IPS-20b (cell line): Measurements from ENCODE around the gene TRABD2A.
"Not testable (repeated sequence)": the region's sequence is repeated elsewhere in the genome, so short reads cannot be mapped to it uniquely, and the experiment has no call there.

Source experiments
- H3K27ac ChIP-seq: one replicate; pipeline ENCODE4 v1.5.1; 2013; ENCODE audit warnings: low read length
- H3K27me3 ChIP-seq: 2 replicates; pipeline ENCODE4 v1.6.1; 2013; ENCODE audit warnings: mild to moderate bottlenecking, low read length, inconsistent platforms; ENCODE audit not compliant: insufficient read depth
- H3K36me3 ChIP-seq: 2 replicates; pipeline ENCODE4 v1.6.1; 2013; ENCODE audit warnings: low read depth, mild to moderate bottlenecking, inconsistent platforms, low read length, moderate library complexity; ENCODE audit not compliant: insufficient read depth
- H3K4me1 ChIP-seq: 2 replicates; pipeline ENCODE4 v1.6.1; 2013; ENCODE audit warnings: mild to moderate bottlenecking, control low read depth, inconsistent platforms, low read length, moderate library complexity; ENCODE audit not compliant: insufficient read depth
- H3K4me3 ChIP-seq: 2 replicates; pipeline ENCODE4 v1.5.1; 2013; ENCODE audit warnings: mild to moderate bottlenecking, low read length, inconsistent platforms
- H3K9ac ChIP-seq: 2 replicates; pipeline ENCODE4 v1.6.1; 2013; ENCODE audit warnings: low read depth, mild to moderate bottlenecking, inconsistent platforms, low read length, moderate library complexity
- H3K9me3 ChIP-seq: 2 replicates; pipeline ENCODE4 v1.6.1; 2013; ENCODE audit warnings: mild to moderate bottlenecking, low read depth, low read length, inconsistent platforms; ENCODE audit not compliant: insufficient read depth

Gene TRABD2A

GRCh38 chr2:84885111-84885510 is 4.2 kb upstream of the TRABD2A start:
- H3K27ac ChIP-seq = no peak overlapping the region
- H3K4me1 ChIP-seq = peaks cover 3% of the 10 kb centered on the region; the same call in 1 of the 2 replicates
- H3K9me3 ChIP-seq = no peaks in the 10 kb centered on the region
- H3K9ac ChIP-seq = no peak overlapping the region
- H3K4me3 ChIP-seq = no peak overlapping the region
- peaks cover 51% of the 10 kb centered on the region for H3K27me3 ChIP-seq
- H3K36me3 ChIP-seq = no peaks in the 10 kb centered on the region

- peaks cover 58% of the 10 kb centered on the region for H3K27me3 ChIP-seq
- no peak overlapping the region for H3K9ac ChIP-seq
- H3K9me3 ChIP-seq = no peaks in the 10 kb centered on the region
These were observed 3.6 kb upstream of the TRABD2A start for GRCh38 chr2:84884449-84884848.

GRCh38 chr2:84882775-84883550 is 2.1 kb upstream of the TRABD2A start:
- Histone ChIP-seq H3K4me3 (no peak overlapping the region), H3K36me3 (no peaks in the 10 kb centered on the region), H3K4me1 (peaks cover 3% of the 10 kb centered on the region; the same call in 1 of the 2 replicates), H3K9ac (no peak overlapping the region), H3K27me3 (peaks cover 73% of the 10 kb centered on the region), H3K27ac (no peak overlapping the region), H3K9me3 (no peaks in the 10 kb centered on the region)

More at GRCh38 chr2:84884449-84884848, 3.6 kb upstream of the TRABD2A start:
- H3K4me1 ChIP-seq = peaks cover 3% of the 10 kb centered on the region; the same call in 1 of the 2 replicates
- no peaks in the 10 kb centered on the region for H3K36me3 ChIP-seq
- H3K27ac ChIP-seq = no peak overlapping the region
- H3K4me3 ChIP-seq = no peak overlapping the region

GRCh38 chr2:84882414-84882738 is 1.5 kb upstream of the TRABD2A start:
- Histone ChIP-seq H3K4me1 (peaks cover 3% of the 10 kb centered on the region; the same call in 1 of the 2 replicates), H3K9ac (no peak overlapping the region), H3K9me3 (no peaks in the 10 kb centered on the region), H3K27ac (no peak overlapping the region), H3K36me3 (no peaks in the 10 kb centered on the region), H3K27me3 (peaks cover 79% of the 10 kb centered on the region), H3K4me3 (no peak overlapping the region)

- Histone ChIP-seq H3K4me3 (peak overlapping the region; percentile 68), H3K27ac (no peak overlapping the region), H3K9ac (peak overlapping the region; percentile 74; the same call in 1 of the 2 replicates), H3K36me3 (no peaks in the 10 kb centered on the region), H3K4me1 (peaks cover 3% of the 10 kb centered on the region; the same call in 1 of the 2 replicates), H3K9me3 (no peaks in the 10 kb centered on the region), H3K27me3 (peaks cover 84% of the 10 kb centered on the region)
These were observed 913 bp upstream of the TRABD2A start for GRCh38 chr2:84881581-84882413.

- Histone ChIP-seq H3K9me3 (no peaks in the 10 kb centered on the region), H3K36me3 (no peaks in the 10 kb centered on the region), H3K9ac (peak overlapping the region; percentile 74), H3K27ac (no peak overlapping the region), H3K4me3 (peak overlapping the region; percentile 68), H3K27me3 (peaks cover 93% of the 10 kb centered on the region), H3K4me1 (peaks cover 3% of the 10 kb centered on the region; the same call in 1 of the 2 replicates)
These were observed 564 bp downstream of the TRABD2A start for GRCh38 chr2:84880395-84880644.

- Histone ChIP-seq H3K4me3 (peak overlapping the region; percentile 68), H3K9me3 (no peaks in the 10 kb centered on the region), H3K9ac (peak overlapping the region; percentile 74), H3K27ac (no peak overlapping the region), H3K27me3 (peaks cover 89% of the 10 kb centered on the region), H3K4me1 (peaks cover 3% of the 10 kb centered on the region; the same call in 1 of the 2 replicates), H3K36me3 (no peaks in the 10 kb centered on the region)
These were observed 1.1 kb downstream of the TRABD2A start for GRCh38 chr2:84879584-84880394.

- Histone ChIP-seq H3K36me3 (no peaks in the 10 kb centered on the region), H3K4me3 (peak overlapping the region; percentile 41; the same call in 1 of the 2 replicates), H3K27me3 (peaks cover 82% of the 10 kb centered on the region), H3K9ac (no peak overlapping the region), H3K9me3 (no peaks in the 10 kb centered on the region), H3K4me1 (peaks cover 3% of the 10 kb centered on the region; the same call in 1 of the 2 replicates), H3K27ac (no peak overlapping the region)
These were observed 1.8 kb downstream of the TRABD2A start for GRCh38 chr2:84878896-84879583.

GRCh38 chr2:84878459-84878858 is 2.4 kb downstream of the TRABD2A start:
- no peak overlapping the region for H3K27ac ChIP-seq
- peaks cover 76% of the 10 kb centered on the region for H3K27me3 ChIP-seq
- no peak overlapping the region for H3K9ac ChIP-seq
- no peak overlapping the region for H3K4me3 ChIP-seq
- H3K36me3 ChIP-seq = no peaks in the 10 kb centered on the region
- no peaks in the 10 kb centered on the region for H3K9me3 ChIP-seq
- peaks cover 3% of the 10 kb centered on the region; the same call in 1 of the 2 replicates for H3K4me1 ChIP-seq

GRCh38 chr2:84876369-84876768 is 4.5 kb downstream of the TRABD2A start:
- Histone ChIP-seq H3K4me3 (no peak overlapping the region), H3K27ac (no peak overlapping the region), H3K36me3 (no peaks in the 10 kb centered on the region), H3K27me3 (peaks cover 55% of the 10 kb centered on the region), H3K9me3 (no peaks in the 10 kb centered on the region), H3K4me1 (peaks cover 1% of the 10 kb centered on the region; the same call in 1 of the 2 replicates), H3K9ac (no peak overlapping the region)

GRCh38 chr2:84875619-84876018 is 5.3 kb downstream of the TRABD2A start:
- H3K4me3 ChIP-seq, H3K36me3 ChIP-seq, H3K9ac ChIP-seq, H3K9me3 ChIP-seq, H3K4me1 ChIP-seq, H3K27ac ChIP-seq: not testable (repeated sequence)
- peaks cover 47% of the 10 kb centered on the region for H3K27me3 ChIP-seq
